Spleen (tissue), 7 donors: ENCODE measurements around the gene STYX.

ENCODE experiments used
- POLR2A ChIP-seq, 3 donors: fragments of 450-650 bp; IDR thresholded peaks; one replicate each; pipeline ENCODE4 v1.5.1; 2017; ENCODE audit warnings: antibody characterized with exemption in 3 of 3, mild to moderate bottlenecking in 1 of 3
- POLR2AphosphoS5 ChIP-seq, 3 donors: sonication (generic); formaldehyde crosslinking; IDR thresholded peaks; one replicate each; pipeline ENCODE4 v1.5.1; 2017; ENCODE audit warnings: antibody characterized with exemption in 3 of 3
- TF ChIP-seq, protein P1 (sequence below), 11 experiments: fragments of 200-600 bp in 7 of 11; fragments of 450-650 bp in 4 of 11; sonication (generic) in 4 of 11; IDR thresholded peaks in 8 of 11; conservative IDR thresholded peaks in 3 of 11; 1 replicate in 7 of 11; 2 replicates in 4 of 11; pipeline versions ENCODE4 v1.4.0 to v1.8.0; 2016 to 2021; ENCODE audit warnings: antibody characterized with exemption in 11 of 11, inconsistent platforms in 4 of 11, mild to moderate bottlenecking in 1 of 11
- donor health status: DM: no; HTN: no; CAD: no; lungs with moderate emphysema.
- donor health status: DM: no; HTN: no; CAD: no.
- donor health status: DM: no; HTN: no; CAD: no.

DNA sequence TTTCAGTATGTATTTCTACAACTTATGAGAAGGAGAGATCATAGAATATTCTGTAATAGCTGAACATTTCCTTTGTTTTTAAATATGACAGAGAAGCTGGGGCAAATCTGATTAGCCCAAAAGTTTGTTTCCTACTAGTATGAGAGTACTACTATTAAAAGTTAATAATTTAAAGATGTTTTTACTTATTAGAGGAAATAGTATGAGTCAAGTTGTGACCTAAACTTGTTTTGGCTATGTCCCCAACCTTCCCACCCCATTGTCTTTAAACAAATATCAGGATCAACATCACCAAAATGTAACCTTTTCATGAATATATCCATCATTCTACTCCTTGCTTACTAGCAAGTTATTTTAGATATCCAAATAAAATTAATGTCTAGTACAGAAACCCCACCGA is 50.9 kb downstream of the STYX start:
- TF ChIP-seq, protein P1, sequence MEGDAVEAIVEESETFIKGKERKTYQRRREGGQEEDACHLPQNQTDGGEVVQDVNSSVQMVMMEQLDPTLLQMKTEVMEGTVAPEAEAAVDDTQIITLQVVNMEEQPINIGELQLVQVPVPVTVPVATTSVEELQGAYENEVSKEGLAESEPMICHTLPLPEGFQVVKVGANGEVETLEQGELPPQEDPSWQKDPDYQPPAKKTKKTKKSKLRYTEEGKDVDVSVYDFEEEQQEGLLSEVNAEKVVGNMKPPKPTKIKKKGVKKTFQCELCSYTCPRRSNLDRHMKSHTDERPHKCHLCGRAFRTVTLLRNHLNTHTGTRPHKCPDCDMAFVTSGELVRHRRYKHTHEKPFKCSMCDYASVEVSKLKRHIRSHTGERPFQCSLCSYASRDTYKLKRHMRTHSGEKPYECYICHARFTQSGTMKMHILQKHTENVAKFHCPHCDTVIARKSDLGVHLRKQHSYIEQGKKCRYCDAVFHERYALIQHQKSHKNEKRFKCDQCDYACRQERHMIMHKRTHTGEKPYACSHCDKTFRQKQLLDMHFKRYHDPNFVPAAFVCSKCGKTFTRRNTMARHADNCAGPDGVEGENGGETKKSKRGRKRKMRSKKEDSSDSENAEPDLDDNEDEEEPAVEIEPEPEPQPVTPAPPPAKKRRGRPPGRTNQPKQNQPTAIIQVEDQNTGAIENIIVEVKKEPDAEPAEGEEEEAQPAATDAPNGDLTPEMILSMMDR (IDR thresholded peaks at IDR 0.05 in 8 of 11, conservative IDR thresholded peaks at IDR 0.05 in 3 of 11) = no peak
- TF ChIP-seq POLR2AphosphoS5 (IDR thresholded peaks at IDR 0.05) (no peak), POLR2A (IDR thresholded peaks at IDR 0.05) (no peak)
